K562 (cell line): Measurements from ENCODE around the gene HGF. TPM values are rescaled to one million over a fixed set of nuclear protein-coding genes. Genes with fewer than 3 reads are reported as not detected.

ENCODE experiments used
- ATAC-seq: fragments of 200-7000 bp; cut with Tn5 transposase; 3 replicates; pipeline ENCODE4 v1.9.1; 2020; ENCODE audit warnings: moderate library complexity
- BruUV-seq: library from RNA; stranded (reverse); fragments of 400-500 nt; replicated peaks from 2 replicates; lab custom pipeline; 2021; lab: Mats Ljungman, UMichigan
- CTCF ChIA-PET: fragments of 300-600 bp; formaldehyde crosslinking; extraction: SDS; loops from one replicate; lab custom pipeline; 2021; ENCODE audit warnings: low intra/inter-chr PET ratio; lab: Yijun Ruan, JAX
- POLR2A ChIA-PET: fragments of 300-600, 350-650 bp; sonication (Branson Sonifier 250); formaldehyde crosslinking; extraction: SDS; loops from one replicate; lab custom pipeline; 2021; ENCODE audit warnings: antibody characterized with exemption, inconsistent platforms; lab: Yijun Ruan, JAX
- DNase-seq, 4 experiments: peaks; one replicate each; pipeline versions ENCODE4 v3.0.0 to v3.0.0-alpha.2; 2011 to 2018; ENCODE audit warnings: low spot score in 3 of 4, mixed read lengths in 3 of 4; ENCODE audit errors: extremely low read depth in 1 of 4
- FAIRE-seq: peaks from 2 replicates; lab custom pipeline; 2011; peaks lifted over from hg19 to GRCh38; lab: Jason Lieb, UNC
- H2AFZ ChIP-seq: 2 replicates; pipeline ENCODE4 v1.6.0; 2011; ENCODE audit warnings: low read depth, low read length, control low read depth, inconsistent platforms
- H3K27ac ChIP-seq: fragments of 200-600 bp; 3 replicates; pipeline ENCODE4 v1.8.0; 2011; ENCODE audit warnings: low read depth, mild to moderate bottlenecking, control low read depth, inconsistent platforms, low read length, moderate library complexity, mixed read lengths; ENCODE audit errors: extremely low read depth
- H3K27me3 ChIP-seq, 2 experiments: fragments of 300-600 bp in 1 of 2; 2 replicates in 1 of 2; 3 replicates in 1 of 2; pipeline versions ENCODE4 v1.6.0 to v1.8.0; 2011; ENCODE audit warnings: inconsistent platforms in 2 of 2, low read length in 2 of 2, mild to moderate bottlenecking in 1 of 2, mixed read lengths in 1 of 2, moderate library complexity in 1 of 2; ENCODE audit not compliant: control insufficient read depth in 2 of 2, insufficient read depth in 2 of 2
- H3K36me3 ChIP-seq: fragments of 300-600 bp; 3 replicates; pipeline ENCODE4 v1.8.0; 2011; ENCODE audit warnings: mild to moderate bottlenecking, low read length, inconsistent platforms; ENCODE audit not compliant: control insufficient read depth, insufficient read depth
- H3K4me1 ChIP-seq, 2 experiments: fragments of 200-600 bp in 1 of 2; replicated peaks in 1 of 2; 2 replicates in 1 of 2; 3 replicates in 1 of 2; pipeline versions ENCODE4 v1.5.1 to v1.8.0; 2011; ENCODE audit warnings: inconsistent platforms in 2 of 2, low read length in 2 of 2, mild to moderate bottlenecking in 1 of 2, mixed read lengths in 1 of 2, moderate library complexity in 1 of 2; ENCODE audit not compliant: control insufficient read depth in 2 of 2, insufficient read depth in 2 of 2
- H3K4me2 ChIP-seq: 2 replicates; pipeline ENCODE4 v1.6.1; 2011; ENCODE audit warnings: low read length, control low read depth, inconsistent platforms, mixed read lengths; ENCODE audit not compliant: insufficient read depth
- H3K4me3 ChIP-seq: fragments of 200-600 bp; sonication (generic), shearing (Covaris generic); 2 replicates; pipeline ENCODE4 v1.5.1; 2016; ENCODE audit warnings: control low read depth, inconsistent platforms
- H3K79me2 ChIP-seq: fragments of 200-600 bp; 3 replicates; pipeline ENCODE4 v1.8.0; 2011; ENCODE audit warnings: low read length, inconsistent platforms; ENCODE audit not compliant: control insufficient read depth, insufficient read depth
- H3K9ac ChIP-seq, 2 experiments: 2 replicates each; pipeline versions ENCODE4 v1.6.0 to v1.6.1; 2011; ENCODE audit warnings: low read depth in 2 of 2, low read length in 2 of 2, control low read depth in 1 of 2, inconsistent platforms in 1 of 2, mild to moderate bottlenecking in 1 of 2, mixed read lengths in 1 of 2; ENCODE audit not compliant: insufficient read depth in 1 of 2
- H3K9me1 ChIP-seq: one replicate; pipeline ENCODE4 v1.6.0; 2011; ENCODE audit warnings: inconsistent platforms, mild to moderate bottlenecking, low read length, moderate library complexity; ENCODE audit not compliant: control insufficient read depth, insufficient read depth
- H3K9me3 ChIP-seq: replicated peaks from 2 replicates; pipeline ENCODE4 v1.5.1; 2011; ENCODE audit warnings: low read depth, low read length, inconsistent platforms; ENCODE audit not compliant: control insufficient read depth, insufficient read depth
- H4K20me1 ChIP-seq: replicated peaks from 2 replicates; pipeline ENCODE4 v1.6.1; 2011; ENCODE audit warnings: low read length, inconsistent platforms, mixed read lengths; ENCODE audit not compliant: control insufficient read depth, insufficient read depth
- ATF6 ChIP-seq: sonication (generic); formaldehyde crosslinking; IDR thresholded peaks from 2 replicates; pipeline ENCODE4 v1.4.0; 2020; ENCODE audit warnings: mild to moderate bottlenecking, missing genetic modification reagents
- BRF2 ChIP-seq: IDR thresholded peaks from 3 replicates; pipeline ENCODE4 v1.6.1; 2011; ENCODE audit warnings: borderline replicate concordance, mild to moderate bottlenecking; ENCODE audit not compliant: insufficient read length, insufficient read depth
- CBFA2T2 ChIP-seq: fragments of 450-650 bp; conservative IDR thresholded peaks from 2 replicates; pipeline ENCODE4 v1.6.1; 2017; ENCODE audit warnings: mild to moderate bottlenecking
- DNMT1 ChIP-seq: fragments of 450-650 bp; IDR thresholded peaks from 2 replicates; pipeline ENCODE4 v1.6.1; 2016; ENCODE audit warnings: antibody characterized with exemption, mild to moderate bottlenecking
- ETV5 ChIP-seq: sonication (generic); formaldehyde crosslinking; IDR thresholded peaks from 2 replicates; pipeline ENCODE4 v1.4.0; 2020; ENCODE audit warnings: low read depth, mild to moderate bottlenecking, missing genetic modification reagents
- HEY1 ChIP-seq: fragments of 250-450 bp; sonication (Bioruptor Pico); IDR thresholded peaks from 2 replicates; pipeline ENCODE4 v1.5.0; 2020; ENCODE audit warnings: mild to moderate bottlenecking, moderate library complexity, borderline replicate concordance
- HLTF ChIP-seq: fragments of 450-650 bp; IDR thresholded peaks from 2 replicates; pipeline ENCODE4 v1.6.1; 2016
- KLF16 ChIP-seq: IDR thresholded peaks from 2 replicates; pipeline ENCODE4 v1.6.1; 2016; ENCODE audit warnings: antibody characterized with exemption
- LCOR ChIP-seq: sonication (generic); formaldehyde crosslinking; IDR thresholded peaks from 2 replicates; pipeline ENCODE4 v1.8.0; 2022; ENCODE audit warnings: mild to moderate bottlenecking, missing genetic modification reagents
- SMAD4 ChIP-seq: fragments of 250-450 bp; sonication (Bioruptor Pico); conservative IDR thresholded peaks from 2 replicates; pipeline ENCODE4 v1.8.0; 2021; ENCODE audit warnings: inconsistent platforms, mild to moderate bottlenecking, moderate library complexity
- SUPT5H ChIP-seq: fragments of 450-650 bp; IDR thresholded peaks from 2 replicates; pipeline ENCODE4 v1.6.1; 2016
- THAP7 ChIP-seq: fragments of 250-450 bp; sonication (Bioruptor Pico); IDR thresholded peaks from 2 replicates; pipeline ENCODE4 v1.5.0; 2021
- ZNF3 ChIP-seq: fragments of 250-450 bp; sonication (Bioruptor Pico); IDR thresholded peaks from 2 replicates; pipeline ENCODE4 v1.5.0; 2021; ENCODE audit warnings: mild to moderate bottlenecking, moderate library complexity
- WGBS: fragments of 100-300 bp; shearing (Covaris generic); methylation state at CpG from one replicate; pipeline ENCODE4 v1.1.6; 2016; ENCODE audit warnings: low coverage, mixed read lengths; ENCODE audit not compliant: insufficient coverage; ENCODE audit errors: missing lambda C conversion rate; 5-methylcytosine and 5-hydroxymethylcytosine counted together
- in situ Hi-C: fragments of 300-500 bp; cut with MboI; formaldehyde crosslinking; loops from 4 replicates; pipeline ENCODE4 v1.15.0; 2018; ENCODE audit warnings: inconsistent platforms, mixed read lengths
- intact Hi-C: fragments of 100-400 bp; cut with micrococcal nuclease; formaldehyde crosslinking; loops from 2 replicates; pipeline ENCODE4 v1.14.2; 2022
- polyA plus RNA-seq, 8 experiments: library from polyadenylated mRNA; depleted of rRNA in 4 of 8; stranded (reverse) in 5 of 8; unstranded in 3 of 8; fragments of >200 nt; fragmentation: Nextera tagmentation in 2 of 8; fragmentation: Illumina TruSeq in 1 of 8; extraction: Ambion mirVana in 2 of 8; extraction: Trizol in 1 of 8; gene quantifications; 2 replicates each; pipeline versions ENCODE4 v1.2.1 to v1.2.3, GENCODE V29; 2011 to 2014; ENCODE audit warnings: inconsistent platforms in 1 of 8, missing spikeins in 1 of 8
- total RNA-seq, 7 experiments: library from RNA; depleted of rRNA in 6 of 7; stranded (reverse); fragments of >200 nt in 6 of 7; fragmentation: Illumina TruSeq in 2 of 7; extraction: Trizol in 2 of 7; gene quantifications; 2 replicates each; pipeline versions ENCODE4 v1.2.1 to v1.2.3, GENCODE V29; 2011 to 2021; ENCODE audit warnings: low replicate concordance in 1 of 7

Gene HGF
- total and polyA plus RNA-seq, 9 of the 15 experiments (the other 6 are each of a cell fraction or from before 2014, with no cell fraction given), result 0.02 TPM; not detected in 8

- no peaks in the 10 kb centered on the region for H4K20me1 ChIP-seq
- 0% methylated on average over 2 of the region's 2 CpGs for WGBS
Measured at GRCh38 chr7:81775560-81775959, 5.7 kb upstream of the HGF start.

More at GRCh38 chr7:81775560-81775959, 5.7 kb upstream of the HGF start:
- H2AFZ ChIP-seq, result no peak overlapping the region
- in situ Hi-C loops, result no loop called here
- ATAC-seq (no peak), DNase-seq (no peak), FAIRE-seq (no peak)
- H3K27me3 ChIP-seq, result no peaks in the 10 kb centered on the region
- no peaks in the 10 kb centered on the region for H3K79me2 ChIP-seq
- POLR2A ChIA-PET, result no interaction called here
- no peaks in the 10 kb centered on the region for H3K9me1 ChIP-seq
- no peak overlapping the region for H3K4me3 ChIP-seq
- TF ChIP-seq DNMT1 (no peak), HEY1 (CRISPR knock-in tag) (no peak), THAP7 (no peak), HLTF (no peak), SUPT5H (no peak), ETV5 (CRISPR knock-in tag) (no peak), KLF16 (no peak), ZNF3 (CRISPR knock-in tag) (no peak), SMAD4 (CRISPR knock-in tag) (no peak), CBFA2T2 (no peak), BRF2 (no peak), LCOR (CRISPR knock-in tag) (no peak), ATF6 (CRISPR knock-in tag) (no peak)
- CTCF ChIA-PET, result no interaction called here
- no TSS peak for BruUV-seq
- no peak overlapping the region for H3K27ac ChIP-seq
- no peaks in the 10 kb centered on the region for H3K4me1 ChIP-seq
- intact Hi-C loops, result no loop called here
- no peak overlapping the region for H3K4me2 ChIP-seq
- H3K9me3 ChIP-seq, result no peaks in the 10 kb centered on the region
- no peak overlapping the region for H3K9ac ChIP-seq
- H3K36me3 ChIP-seq, result no peaks in the 10 kb centered on the region
